HG03108 (cell line): ENCODE data around the gene IMMP2L.
"Not testable (repeated sequence)": the region's sequence is repeated elsewhere in the genome, so short reads cannot be mapped to it uniquely, and the experiment has no call there.

ENCODE experiments used
- ATAC-seq: cut with Tn5 transposase; IDR thresholded peaks from one replicate; pipeline ENCODE4 v1.9.1; 2021; ENCODE audit warnings: moderate library complexity; ENCODE audit not compliant: unreplicated experiment

Gene IMMP2L

GRCh38 chr7:110681941-110682340 lies 880.4 kb downstream of the IMMP2L start:
- no peak for ATAC-seq

- no peak for ATAC-seq
Measured at GRCh38 chr7:110677405-110677804, 884.9 kb downstream of the IMMP2L start.

- ATAC-seq = no peak
Measured at GRCh38 chr7:110676785-110677184, 885.5 kb downstream of the IMMP2L start.

- ATAC-seq = no peak
Measured at GRCh38 chr7:110675383-110676103, 886.7 kb downstream of the IMMP2L start.

- no peak for ATAC-seq
Measured at GRCh38 chr7:110673148-110673547, 889.1 kb downstream of the IMMP2L start.

- ATAC-seq = no peak
Measured at GRCh38 chr7:110669410-110669809, 892.9 kb downstream of the IMMP2L start.

GRCh38 chr7:110664803-110665202 lies 897.5 kb downstream of the IMMP2L start:
- ATAC-seq = no peak

- ATAC-seq = not testable (repeated sequence)
Measured at GRCh38 chr7:110660637-110661036, 901.7 kb downstream of the IMMP2L start.

- ATAC-seq = no peak
Measured at GRCh38 chr7:110650328-110650727, 912.0 kb downstream of the IMMP2L start.

GRCh38 chr7:110647266-110647665 lies 915.0 kb downstream of the IMMP2L start:
- ATAC-seq = no peak

- ATAC-seq = no peak
Measured at GRCh38 chr7:110646804-110647203, 915.5 kb downstream of the IMMP2L start.

- ATAC-seq = no peak
Measured at GRCh38 chr7:110645616-110646015, 916.7 kb downstream of the IMMP2L start.

GRCh38 chr7:110645060-110645459 lies 917.2 kb downstream of the IMMP2L start:
- ATAC-seq = no peak

- ATAC-seq = no peak
Measured at GRCh38 chr7:110637252-110637651, 925.0 kb downstream of the IMMP2L start.

GRCh38 chr7:110633313-110633712 lies 929.0 kb downstream of the IMMP2L start:
- ATAC-seq = no peak

- ATAC-seq = no peak
Measured at GRCh38 chr7:110626414-110626813, 935.9 kb downstream of the IMMP2L start.

- no peak for ATAC-seq
Measured at GRCh38 chr7:110625294-110625693, 937.0 kb downstream of the IMMP2L start.

GRCh38 chr7:110623436-110623835 lies 938.9 kb downstream of the IMMP2L start:
- no peak for ATAC-seq

- no peak for ATAC-seq
Measured at GRCh38 chr7:110621289-110621688, 941.0 kb downstream of the IMMP2L start.

- ATAC-seq = no peak
Measured at GRCh38 chr7:110620110-110620735, 942.1 kb downstream of the IMMP2L start.
